ENCODE measurements around the gene AKAP14. TPM values are rescaled to one million over a fixed set of nuclear protein-coding genes. Genes with fewer than 3 reads are reported as not detected.

The AKAP14 gene
- total and polyA plus RNA-seq, 2 of the 4 experiments (the other 2 are of a cell fraction): not detected

- TF ChIP-seq RCOR1 (IDR thresholded peaks at IDR 0.05; ENCODE audit: insufficient replicate concordance, low read length): no peak
Observed at GRCh38 chrX:119943185-119943988, 47.7 kb downstream of the AKAP14 start, which contains the start of gene NKAP (continued).

GRCh38 chrX:119945481-119945880 lies 49.8 kb downstream of the AKAP14 start:
- no peak for ATAC-seq (ENCODE audit: low read depth)
- BruUV-seq (replicated peaks): no TSS peak
- dilution Hi-C loops (cut with HindIII; ENCODE audit: low sequenced_read_pairs, unreplicated experiment): no loop called here

More at GRCh38 chrX:119945481-119945880, 49.8 kb downstream of the AKAP14 start:
- H3K79me1 ChIP-seq (ENCODE audit: low read depth in 1 of 2, low read length in 2 of 2): peaks cover 3% of the 10 kb centered on the region in 2 experiments; a peak in 1 of 4 replicates
- H3K9me1 ChIP-seq (ENCODE audit: insufficient read depth, low read length): no peaks in the 10 kb centered on the region
- no peak for DNase-seq
- POLR2A ChIA-PET (ENCODE audit: unreplicated experiment): no interaction called here
- in situ Hi-C loops (cut with MboI; ENCODE audit: low sequenced_read_pairs): no loop called here
- H4K91ac ChIP-seq (ENCODE audit: insufficient read depth, low read depth, low read length): no peak overlapping the region
- H3K9ac ChIP-seq (ENCODE audit: low read depth, low read length): no peak overlapping the region
- H3K23ac ChIP-seq (ENCODE audit: low read depth, low read length): no peak overlapping the region
- no peak overlapping the region for H2AFZ ChIP-seq (replicated peaks; ENCODE audit: low read length, poor library complexity)
- H3K9me3 ChIP-seq (ENCODE audit: control insufficient read depth, insufficient read depth, low read length): no peaks in the 10 kb centered on the region
- no peak overlapping the region for H3K4ac ChIP-seq (ENCODE audit: low read depth, low read length)
- H3K18ac ChIP-seq (ENCODE audit: low read depth, low read length): no peak overlapping the region
- H4K5ac ChIP-seq (ENCODE audit: low read depth, low read length): no peak overlapping the region
- H2AK5ac ChIP-seq (ENCODE audit: low read depth, low read length): no peak overlapping the region
- H2BK120ac ChIP-seq (ENCODE audit: low read depth, low read length): no peak overlapping the region
- H3K27me3 ChIP-seq (ENCODE audit: control insufficient read depth, insufficient read depth, low read length): no peaks in the 10 kb centered on the region
- H3K4me1 ChIP-seq (ENCODE audit: control insufficient read depth, insufficient read depth, low read length): no peaks in the 10 kb centered on the region
- no peak for TF ChIP-seq FOS (IDR thresholded peaks at IDR 0.05; ENCODE audit: low read depth, low read length)
- TF ChIP-seq RAD21 (IDR thresholded peaks at IDR 0.05; ENCODE audit: low read length): no peak
- TF ChIP-seq USF2 (IDR thresholded peaks at IDR 0.05; ENCODE audit: low read depth, low read length): no peak
- TF ChIP-seq NFE2L2 (IDR thresholded peaks at IDR 0.05; ENCODE audit: low read depth, low read length): no peak
- TF ChIP-seq MXI1 (IDR thresholded peaks at IDR 0.05; ENCODE audit: borderline replicate concordance, low read depth, low read length): no peak
- no peak overlapping the region for H3K14ac ChIP-seq (replicated peaks; ENCODE audit: low read depth, low read length)
- 65% methylated on average over 4 of the region's 6 CpGs; no CpG with 5 or more reads in 1 of the 2 experiments for WGBS, 2 experiments (ENCODE audit: extremely low coverage in 2 of 2, insufficient read length in 1 of 2)
- no peaks in the 10 kb centered on the region for H4K20me1 ChIP-seq (ENCODE audit: insufficient read depth, low read length)
- H2BK15ac ChIP-seq (ENCODE audit: low read depth, low read length): no peak overlapping the region
- H2BK20ac ChIP-seq (ENCODE audit: low read depth, low read length): no peak overlapping the region
- no peak overlapping the region for H3K4me2 ChIP-seq (ENCODE audit: low read depth, low read length)
- no peak overlapping the region for H4K8ac ChIP-seq (ENCODE audit: low read depth in 2 of 2, low read length in 2 of 2)
- H3K56ac ChIP-seq (ENCODE audit: extremely low read depth, insufficient read depth, low read length): no peak overlapping the region
- no peak overlapping the region for H2BK5ac ChIP-seq (ENCODE audit: low read depth, low read length, poor library complexity, severe bottlenecking)
- CTCF ChIA-PET: no interaction called here
- H3K4me3 ChIP-seq (ENCODE audit: insufficient read depth, low read depth, low read length): no peak overlapping the region
- intact Hi-C loops (cut with micrococcal nuclease): no loop called here
- H3K36me3 ChIP-seq (ENCODE audit: control insufficient read depth, insufficient read depth, low read length): no peaks in the 10 kb centered on the region
- no peak overlapping the region for H2AK9ac ChIP-seq (replicated peaks; ENCODE audit: low read depth, low read length, poor library complexity)
- no peak overlapping the region for H3K27ac ChIP-seq (ENCODE audit: insufficient read depth, low read length)
